CD8-positive, alpha-beta memory T cell (primary cell): ENCODE results near the gene BHLHA15. TPM values are rescaled to one million over a fixed set of nuclear protein-coding genes. Genes with fewer than 3 reads are reported as not detected.
A peak's percentile ranks its signal among the peaks of the same experiment; 100 is the strongest.
"Not testable (repeated sequence)": the region's sequence is repeated elsewhere in the genome, so short reads cannot be mapped to it uniquely, and the experiment has no call there.

Experiments
- CTCF ChIA-PET: fragments of 350-600 bp; sonication (Branson Sonifier 250); formaldehyde crosslinking; loops from one replicate; lab custom pipeline; 2021; ENCODE audit warnings: antibody characterized with exemption; lab: Charles Lee
- POLR2A ChIA-PET: fragments of 350-600 bp; sonication (Branson Sonifier 250); formaldehyde crosslinking; loops from one replicate; lab custom pipeline; 2021; ENCODE audit warnings: antibody characterized with exemption; lab: Charles Lee
- DNase-seq, 5 donors: peaks; one replicate each; pipeline versions ENCODE4 v3.0.0 to v3.0.0-alpha.2; 2020 to 2022; ENCODE audit warnings: mixed read lengths in 1 of 5
- H3K27ac ChIP-seq: one replicate; pipeline ENCODE4 v1.7.0; 2013; ENCODE audit warnings: low read depth, mild to moderate bottlenecking, low read length, moderate library complexity
- H3K27me3 ChIP-seq: 2 replicates; pipeline ENCODE4 v1.7.0; 2013; ENCODE audit warnings: low read length, mild to moderate bottlenecking; ENCODE audit not compliant: insufficient read depth, poor library complexity, severe bottlenecking
- H3K36me3 ChIP-seq: 2 replicates; pipeline ENCODE4 v1.7.0; 2013; ENCODE audit warnings: mild to moderate bottlenecking, low read length, moderate library complexity; ENCODE audit not compliant: insufficient read depth
- H3K4me1 ChIP-seq: 2 replicates; pipeline ENCODE4 v1.7.0; 2013; ENCODE audit warnings: mild to moderate bottlenecking, low read length, moderate library complexity; ENCODE audit not compliant: insufficient read depth
- H3K4me3 ChIP-seq: 2 replicates; pipeline ENCODE4 v1.7.0; 2013; ENCODE audit warnings: mild to moderate bottlenecking, low read length
- H3K9me3 ChIP-seq: 2 replicates; pipeline ENCODE4 v1.7.0; 2013; ENCODE audit warnings: mild to moderate bottlenecking, low read length
- H3K27ac Mint-ChIP-seq, 8 donors: one replicate each; pipeline ENCODE4 v1.8.0; 2020 to 2021; ENCODE audit warnings: mixed read lengths in 8 of 8, mild to moderate bottlenecking in 6 of 8, inconsistent platforms in 3 of 8, moderate library complexity in 3 of 8
- H3K27me3 Mint-ChIP-seq, 2 donors: one replicate each; pipeline ENCODE4 v1.8.0; 2020 to 2021; ENCODE audit warnings: mixed read lengths in 2 of 2, mild to moderate bottlenecking in 1 of 2, moderate library complexity in 1 of 2
- H3K36me3 Mint-ChIP-seq, 3 donors: one replicate each; pipeline ENCODE4 v1.8.0; 2020 to 2021; ENCODE audit warnings: mixed read lengths in 3 of 3, inconsistent platforms in 1 of 3, mild to moderate bottlenecking in 1 of 3
- H3K4me1 Mint-ChIP-seq, 3 donors: one replicate each; pipeline ENCODE4 v1.8.0; 2020 to 2021; ENCODE audit warnings: mixed read lengths in 3 of 3, inconsistent platforms in 1 of 3, mild to moderate bottlenecking in 1 of 3
- H3K4me3 Mint-ChIP-seq, 7 donors: one replicate each; pipeline ENCODE4 v1.8.0; 2020 to 2021; ENCODE audit warnings: mixed read lengths in 7 of 7, mild to moderate bottlenecking in 6 of 7, moderate library complexity in 4 of 7, inconsistent platforms in 2 of 7
- H3K9me3 Mint-ChIP-seq, 5 donors: one replicate each; pipeline ENCODE4 v1.8.0; 2020 to 2022; ENCODE audit warnings: mixed read lengths in 5 of 5, mild to moderate bottlenecking in 3 of 5, moderate library complexity in 2 of 5, inconsistent platforms in 1 of 5
- polyA plus RNA-seq: library from polyadenylated mRNA; unstranded; fragments of 300-500 nt; fragmentation: Illumina TruSeq; gene quantifications from one replicate; pipeline ENCODE4 v1.2.3, GENCODE V29; 2021
- total RNA-seq, 2 experiments: library from RNA; stranded (reverse); gene quantifications; one replicate each; pipeline ENCODE4 v1.2.3, GENCODE V29; 2021

Gene BHLHA15
- total and polyA plus RNA-seq, 3 experiments from 2014 or later, result not detected

GRCh38 chr7:98219382-98219781 is 8.1 kb downstream of the BHLHA15 start:
- H3K36me3 Mint-ChIP-seq, result peaks cover 0 to 57% (median 6%) of the 10 kb centered on the region in 3 donors
- POLR2A ChIA-PET, H3K4me3 ChIP-seq, H3K27me3 Mint-ChIP-seq, H3K4me3 Mint-ChIP-seq, H3K27me3 ChIP-seq, CTCF ChIA-PET, H3K9me3 ChIP-seq, H3K9me3 Mint-ChIP-seq, H3K36me3 ChIP-seq, H3K4me1 ChIP-seq, H3K27ac ChIP-seq: not testable (repeated sequence)
- DNase-seq, result peak in 1 of 5 donors; percentile 21
- peak overlapping the region in 2 of 8 donors; percentile 16 to 82 for H3K27ac Mint-ChIP-seq
- peaks cover 10 to 15% (median 15%) of the 10 kb centered on the region in 3 donors for H3K4me1 Mint-ChIP-seq

- Histone ChIP-seq H3K27me3 (no peaks in the 10 kb centered on the region), H3K27ac (no peak overlapping the region), H3K36me3 (no peaks in the 10 kb centered on the region), H3K4me3 (no peak overlapping the region), H3K9me3 (no peaks in the 10 kb centered on the region), H3K4me1 (no peaks in the 10 kb centered on the region)
- ChIA-PET CTCF (interaction anchor here (0.6 kb wide), 1 partner anchor 26 kb away, joined by 4 read pairs; no protein-coding TSS in a partner anchor), POLR2A (no interaction called here)
- peak in 1 of 5 donors; percentile 41 for DNase-seq
- Mint-ChIP-seq H3K4me1 (peaks cover 10 to 15% (median 15%) of the 10 kb centered on the region in 3 donors), H3K36me3 (peaks cover 5 to 62% (median 9%) of the 10 kb centered on the region in 3 donors), H3K4me3 (no peak overlapping the region), H3K27me3 (no peaks in the 10 kb centered on the region), H3K9me3 (no peaks in the 10 kb centered on the region), H3K27ac (peak overlapping the region in 2 of 8 donors; percentile 1 to 64)
Observed at GRCh38 chr7:98221611-98222532, 10.6 kb downstream of the BHLHA15 start.

GRCh38 chr7:98222533-98223195 is 11.4 kb downstream of the BHLHA15 start:
- Histone ChIP-seq H3K4me1 (no peaks in the 10 kb centered on the region), H3K4me3 (no peak overlapping the region), H3K9me3 (no peaks in the 10 kb centered on the region), H3K36me3 (no peaks in the 10 kb centered on the region), H3K27me3 (no peaks in the 10 kb centered on the region), H3K27ac (no peak overlapping the region)
- no peaks in the 10 kb centered on the region for H3K27me3 Mint-ChIP-seq
- DNase-seq, result peak in 1 of 5 donors; percentile 38
- peaks cover 10 to 15% (median 15%) of the 10 kb centered on the region in 3 donors for H3K4me1 Mint-ChIP-seq
- ChIA-PET POLR2A (no interaction called here), CTCF (interaction anchor here (0.6 kb wide), 1 partner anchor 27 kb away, joined by 4 read pairs; no protein-coding TSS in a partner anchor)
- no peak overlapping the region for H3K4me3 Mint-ChIP-seq
- no peaks in the 10 kb centered on the region for H3K9me3 Mint-ChIP-seq
- peaks cover 5 to 61% (median 12%) of the 10 kb centered on the region in 3 donors for H3K36me3 Mint-ChIP-seq
- no peak overlapping the region for H3K27ac Mint-ChIP-seq

GRCh38 chr7:98223351-98223897 is 12.2 kb downstream of the BHLHA15 start:
- Histone ChIP-seq H3K4me3 (no peak overlapping the region), H3K27me3 (no peaks in the 10 kb centered on the region), H3K4me1 (no peaks in the 10 kb centered on the region), H3K36me3 (no peaks in the 10 kb centered on the region), H3K27ac (no peak overlapping the region), H3K9me3 (no peaks in the 10 kb centered on the region)
- DNase-seq, result peak in 1 of 5 donors; percentile 14
- H3K4me3 Mint-ChIP-seq, result no peak overlapping the region
- H3K9me3 Mint-ChIP-seq, result no peaks in the 10 kb centered on the region
- H3K27me3 Mint-ChIP-seq, result no peaks in the 10 kb centered on the region
- peaks cover 7 to 12% (median 11%) of the 10 kb centered on the region in 3 donors for H3K4me1 Mint-ChIP-seq
- CTCF ChIA-PET, result no interaction called here
- POLR2A ChIA-PET, result no interaction called here
- peaks cover 5 to 61% (median 12%) of the 10 kb centered on the region in 3 donors for H3K36me3 Mint-ChIP-seq
- peak overlapping the region in 1 of 8 donors; percentile 36 for H3K27ac Mint-ChIP-seq

GRCh38 chr7:98223898-98224700 is 12.9 kb downstream of the BHLHA15 start:
- H3K9me3 Mint-ChIP-seq, result no peaks in the 10 kb centered on the region
- Histone ChIP-seq H3K27me3 (no peaks in the 10 kb centered on the region), H3K9me3 (no peaks in the 10 kb centered on the region), H3K4me1 (no peaks in the 10 kb centered on the region), H3K36me3 (no peaks in the 10 kb centered on the region), H3K4me3 (no peak overlapping the region), H3K27ac (no peak overlapping the region)
- no peak overlapping the region for H3K27ac Mint-ChIP-seq
- ChIA-PET POLR2A (no interaction called here), CTCF (no interaction called here)
- DNase-seq, result peak in 1 of 5 donors; percentile 41
- peaks cover 5 to 57% (median 9%) of the 10 kb centered on the region in 3 donors for H3K36me3 Mint-ChIP-seq
- no peaks in the 10 kb centered on the region for H3K27me3 Mint-ChIP-seq
- H3K4me3 Mint-ChIP-seq, result no peak overlapping the region
- peaks cover 3 to 5% (median 4%) of the 10 kb centered on the region in 3 donors for H3K4me1 Mint-ChIP-seq

GRCh38 chr7:98224701-98225181 is 13.5 kb downstream of the BHLHA15 start:
- Mint-ChIP-seq H3K36me3 (peaks cover 5 to 58% (median 6%) of the 10 kb centered on the region in 3 donors), H3K4me3 (no peak overlapping the region), H3K9me3 (no peaks in the 10 kb centered on the region), H3K27ac (no peak overlapping the region), H3K27me3 (no peaks in the 10 kb centered on the region), H3K4me1 (no peaks in the 10 kb centered on the region)
- no peaks in the 10 kb centered on the region for H3K9me3 ChIP-seq
- H3K36me3 ChIP-seq, result no peaks in the 10 kb centered on the region
- no peak overlapping the region for H3K4me3 ChIP-seq
- no peaks in the 10 kb centered on the region for H3K27me3 ChIP-seq
- ChIA-PET CTCF (no interaction called here), POLR2A (no interaction called here)
- no peaks in the 10 kb centered on the region for H3K4me1 ChIP-seq
- peak in 1 of 5 donors; percentile 41 for DNase-seq
- no peak overlapping the region for H3K27ac ChIP-seq

- peaks cover 5 to 64% (median 6%) of the 10 kb centered on the region in 3 donors for H3K36me3 Mint-ChIP-seq
- Histone ChIP-seq H3K27me3 (no peaks in the 10 kb centered on the region), H3K4me1 (no peaks in the 10 kb centered on the region), H3K27ac (no peak overlapping the region), H3K36me3 (no peaks in the 10 kb centered on the region), H3K9me3 (no peaks in the 10 kb centered on the region), H3K4me3 (no peak overlapping the region)
- DNase-seq, result peak in 1 of 5 donors; percentile 8
- no peaks in the 10 kb centered on the region for H3K9me3 Mint-ChIP-seq
- ChIA-PET CTCF (no interaction called here), POLR2A (no interaction called here)
- H3K4me1 Mint-ChIP-seq, result no peaks in the 10 kb centered on the region
- H3K4me3 Mint-ChIP-seq, result no peak overlapping the region
- peak overlapping the region in 4 of 8 donors; percentile 13 to 25 (median 23) for H3K27ac Mint-ChIP-seq
- no peaks in the 10 kb centered on the region for H3K27me3 Mint-ChIP-seq
Observed at GRCh38 chr7:98225913-98226614, 14.8 kb downstream of the BHLHA15 start.
